AG09319 (cell line): ENCODE data around the gene TDRKH.
"Not testable (repeated sequence)": the region's sequence is repeated elsewhere in the genome, so short reads cannot be mapped to it uniquely, and the experiment has no call there.

Experiments used
- DNase-seq: peaks from one replicate; pipeline ENCODE4 v3.0.0-alpha.2; 2010; ENCODE audit warnings: low read depth; ENCODE audit errors: extremely low read depth
- CTCF ChIP-seq: IDR thresholded peaks from 2 replicates; pipeline ENCODE4 v1.5.1; 2011; ENCODE audit warnings: low read depth, mild to moderate bottlenecking, inconsistent platforms, low read length, moderate library complexity

TDRKH gene

GRCh38 chr1:151782741-151783140, 7.6 kb downstream of the TDRKH start:
- DNase-seq = no peak
- TF ChIP-seq CTCF = no peak

- not testable (repeated sequence) for DNase-seq
These were observed 8.3 kb downstream of the TDRKH start for GRCh38 chr1:151782026-151782425.

GRCh38 chr1:151780736-151781135, 9.6 kb downstream of the TDRKH start:
- DNase-seq = not testable (repeated sequence)

GRCh38 chr1:151779852-151780251, 10.4 kb downstream of the TDRKH start:
- no peak for DNase-seq
- no peak for TF ChIP-seq CTCF

- DNase-seq = no peak
- TF ChIP-seq CTCF = no peak
These were observed 13.0 kb downstream of the TDRKH start for GRCh38 chr1:151777317-151777716.

- TF ChIP-seq CTCF = no peak
These were observed 13.6 kb downstream of the TDRKH start for GRCh38 chr1:151776665-151777062.

GRCh38 chr1:151775894-151776664, 14.2 kb downstream of the TDRKH start:
- no peak for TF ChIP-seq CTCF
- no peak for DNase-seq

More at GRCh38 chr1:151776665-151777062, 13.6 kb downstream of the TDRKH start:
- DNase-seq = no peak

GRCh38 chr1:151774256-151774922, 15.9 kb downstream of the TDRKH start:
- DNase-seq = no peak
- no peak for TF ChIP-seq CTCF
